Neural progenitor cell (in vitro differentiated cells): ENCODE data around the gene SMIM3. TPM values are rescaled to one million over a fixed set of nuclear protein-coding genes. Genes with fewer than 3 reads are reported as not detected.

ENCODE experiments used
- DNase-seq: peaks from one replicate; pipeline ENCODE4 v3.0.0-alpha.2; 2016; ENCODE audit warnings: low spot score
- H2AFZ ChIP-seq: fragments of 200-600 bp; sonication (generic); replicated peaks from 2 replicates; pipeline ENCODE4 v1.6.1; 2016; ENCODE audit warnings: antibody characterized with exemption
- H3F3A ChIP-seq: fragments of 200-600 bp; sonication (generic); 2 replicates; pipeline ENCODE4 v1.6.1; 2016; ENCODE audit warnings: antibody characterized with exemption, low read depth
- H3K27ac ChIP-seq: fragments of 200-600 bp; sonication (generic); 2 replicates; pipeline ENCODE4 v1.5.1; 2016; ENCODE audit warnings: mild to moderate bottlenecking
- H3K27me3 ChIP-seq: fragments of 200-600 bp; sonication (generic); 2 replicates; pipeline ENCODE4 v1.6.1; 2016; ENCODE audit warnings: mild to moderate bottlenecking, moderate library complexity
- H3K36me3 ChIP-seq: fragments of 200-600 bp; sonication (generic); 2 replicates; pipeline ENCODE4 v1.5.1; 2016
- H3K4me1 ChIP-seq: fragments of 200-600 bp; sonication (generic); 2 replicates; pipeline ENCODE4 v1.6.1; 2016; ENCODE audit warnings: mixed run types
- H3K4me2 ChIP-seq: fragments of 200-600 bp; sonication (generic); 2 replicates; pipeline ENCODE4 v1.6.1; 2016
- H3K4me3 ChIP-seq: fragments of 200-600 bp; sonication (generic); 2 replicates; pipeline ENCODE4 v1.5.1; 2016
- H3K79me2 ChIP-seq: fragments of 200-600 bp; sonication (generic); 2 replicates; pipeline ENCODE4 v1.6.1; 2016; ENCODE audit warnings: low read depth
- H3K9ac ChIP-seq: fragments of 200-600 bp; sonication (generic); 2 replicates; pipeline ENCODE4 v1.6.1; 2016
- H3K9me3 ChIP-seq: fragments of 200-600 bp; sonication (generic); 2 replicates; pipeline ENCODE4 v1.5.1; 2016; ENCODE audit warnings: low read depth
- H4K20me1 ChIP-seq: fragments of 200-600 bp; sonication (generic); 2 replicates; pipeline ENCODE4 v1.6.1; 2016; ENCODE audit warnings: low read depth
- H3K27ac Mint-ChIP-seq: 3 replicates; pipeline ENCODE4 v1.8.0; 2021; ENCODE audit warnings: mixed read lengths
- H3K27me3 Mint-ChIP-seq: 2 replicates; pipeline ENCODE4 v1.8.0; 2022; ENCODE audit warnings: low read depth, mild to moderate bottlenecking, inconsistent platforms, moderate library complexity, mixed read lengths; ENCODE audit not compliant: insufficient read depth
- H3K36me3 Mint-ChIP-seq: 3 replicates; pipeline ENCODE4 v1.8.0; 2021; ENCODE audit warnings: mixed read lengths
- H3K4me1 Mint-ChIP-seq: 3 replicates; pipeline ENCODE4 v1.8.0; 2021; ENCODE audit warnings: mixed read lengths
- H3K4me3 Mint-ChIP-seq: 3 replicates; pipeline ENCODE4 v1.8.0; 2021; ENCODE audit warnings: mild to moderate bottlenecking, moderate library complexity, mixed read lengths
- H3K9me3 Mint-ChIP-seq: 3 replicates; pipeline ENCODE4 v1.8.0; 2020; ENCODE audit warnings: mixed read lengths
- EZH2 ChIP-seq: fragments of 200-600 bp; sonication (generic); IDR thresholded peaks from 2 replicates; pipeline ENCODE4 v1.6.1; 2017; ENCODE audit warnings: antibody characterized with exemption, mild to moderate bottlenecking, moderate library complexity
- EZH2phosphoT487 ChIP-seq: fragments of 200-600 bp; sonication (generic); IDR thresholded peaks from 2 replicates; pipeline ENCODE4 v1.6.1; 2017; ENCODE audit warnings: antibody characterized with exemption
- total RNA-seq: library from RNA; depleted of rRNA; stranded (reverse); fragments of >200 nt; gene quantifications from 2 replicates; pipeline ENCODE4 v1.2.3, GENCODE V29; 2015; ENCODE audit warnings: low replicate concordance
- TF ChIP-seq, protein P1 (sequence below): fragments of 200-600 bp; sonication (generic); IDR thresholded peaks from 2 replicates; pipeline ENCODE4 v1.5.1; 2017; ENCODE audit warnings: antibody characterized with exemption, mild to moderate bottlenecking

SMIM3 gene
- total RNA-seq, 1 donor from 2014 or later: 18.4 TPM

DNA sequence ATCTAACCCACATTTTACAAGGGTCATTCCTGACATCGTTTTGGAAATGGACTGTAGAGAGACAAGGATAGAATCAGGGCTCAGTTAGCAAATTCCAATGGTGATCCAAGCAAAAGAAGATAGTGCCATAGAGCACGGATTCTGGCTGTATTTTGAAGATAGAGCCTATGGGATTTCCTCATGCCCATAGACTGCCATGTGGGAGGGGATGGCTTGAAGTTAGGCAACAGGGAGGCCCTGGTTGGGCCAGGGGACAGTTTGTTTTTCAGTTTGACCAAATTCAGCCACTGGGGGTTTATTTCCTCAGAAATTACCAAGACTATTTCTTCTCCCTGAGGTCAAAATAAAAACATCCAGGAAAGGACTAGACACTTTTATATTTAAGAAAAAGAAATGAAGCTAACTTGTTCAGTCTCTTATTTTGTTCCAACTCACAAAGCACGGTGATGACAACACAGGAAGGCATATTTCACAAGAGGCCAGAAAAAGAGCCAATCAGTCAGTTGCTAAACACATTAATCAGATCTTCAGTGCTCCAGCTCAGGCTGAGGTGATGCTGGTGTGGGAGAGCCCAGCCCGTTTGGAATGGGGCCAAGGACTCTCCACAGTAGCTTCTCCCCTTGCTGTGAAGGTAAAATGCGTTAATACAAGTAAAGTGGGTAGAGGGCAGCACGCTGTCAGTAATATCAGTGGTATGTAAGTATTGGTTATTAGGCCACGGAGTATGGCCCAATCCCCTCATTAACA lies 15.4 kb upstream of the SMIM3 start:
- H3K27ac ChIP-seq: no peak overlapping the region
- Mint-ChIP-seq H3K27ac (no peak overlapping the region), H3K27me3 (peaks cover 3% of the 10 kb centered on the region), H3K4me1 (no peaks in the 10 kb centered on the region), H3K9me3 (peaks cover 6% of the 10 kb centered on the region), H3K4me3 (no peak overlapping the region), H3K36me3 (no peaks in the 10 kb centered on the region)
- no peak for DNase-seq
- no peaks in the 10 kb centered on the region for H3K9me3 ChIP-seq
- H2AFZ ChIP-seq: peak overlapping the region; percentile 32
- no peaks in the 10 kb centered on the region for H3K27me3 ChIP-seq
- no peaks in the 10 kb centered on the region for H4K20me1 ChIP-seq
- H3F3A ChIP-seq: peaks cover 10% of the 10 kb centered on the region
- no peak for TF ChIP-seq EZH2phosphoT487
- TF ChIP-seq EZH2: no peak
- TF ChIP-seq, protein P1, sequence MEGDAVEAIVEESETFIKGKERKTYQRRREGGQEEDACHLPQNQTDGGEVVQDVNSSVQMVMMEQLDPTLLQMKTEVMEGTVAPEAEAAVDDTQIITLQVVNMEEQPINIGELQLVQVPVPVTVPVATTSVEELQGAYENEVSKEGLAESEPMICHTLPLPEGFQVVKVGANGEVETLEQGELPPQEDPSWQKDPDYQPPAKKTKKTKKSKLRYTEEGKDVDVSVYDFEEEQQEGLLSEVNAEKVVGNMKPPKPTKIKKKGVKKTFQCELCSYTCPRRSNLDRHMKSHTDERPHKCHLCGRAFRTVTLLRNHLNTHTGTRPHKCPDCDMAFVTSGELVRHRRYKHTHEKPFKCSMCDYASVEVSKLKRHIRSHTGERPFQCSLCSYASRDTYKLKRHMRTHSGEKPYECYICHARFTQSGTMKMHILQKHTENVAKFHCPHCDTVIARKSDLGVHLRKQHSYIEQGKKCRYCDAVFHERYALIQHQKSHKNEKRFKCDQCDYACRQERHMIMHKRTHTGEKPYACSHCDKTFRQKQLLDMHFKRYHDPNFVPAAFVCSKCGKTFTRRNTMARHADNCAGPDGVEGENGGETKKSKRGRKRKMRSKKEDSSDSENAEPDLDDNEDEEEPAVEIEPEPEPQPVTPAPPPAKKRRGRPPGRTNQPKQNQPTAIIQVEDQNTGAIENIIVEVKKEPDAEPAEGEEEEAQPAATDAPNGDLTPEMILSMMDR: no peak
- H3K36me3 ChIP-seq: no peaks in the 10 kb centered on the region
- no peak overlapping the region for H3K9ac ChIP-seq
- H3K4me2 ChIP-seq: no peak overlapping the region
- peaks cover 2% of the 10 kb centered on the region for H3K79me2 ChIP-seq
- no peaks in the 10 kb centered on the region for H3K4me1 ChIP-seq
- no peak overlapping the region for H3K4me3 ChIP-seq

DNA sequence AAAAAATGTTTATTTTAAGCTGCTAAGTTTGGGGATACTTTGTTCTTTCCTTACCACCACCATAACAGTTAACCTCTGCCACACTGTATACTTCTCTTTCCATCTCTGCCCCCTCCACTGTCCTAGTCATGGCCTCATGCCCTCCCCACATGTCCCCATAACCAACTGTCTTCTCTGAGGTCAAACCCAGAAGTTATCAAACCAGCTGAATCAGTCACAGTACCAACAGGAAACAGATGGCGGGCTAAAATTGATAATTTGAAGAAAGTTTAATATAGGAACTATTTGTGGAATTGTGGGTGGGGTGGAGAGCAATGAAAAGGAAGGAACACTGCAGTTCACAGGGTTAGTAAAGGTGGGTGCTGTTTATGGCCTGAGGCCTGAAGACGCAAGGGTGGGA lies 14.0 kb upstream of the SMIM3 start:
- Mint-ChIP-seq H3K27me3 (peaks cover 3% of the 10 kb centered on the region), H3K36me3 (no peaks in the 10 kb centered on the region), H3K27ac (no peak overlapping the region), H3K4me3 (no peak overlapping the region), H3K4me1 (no peaks in the 10 kb centered on the region), H3K9me3 (peaks cover 2% of the 10 kb centered on the region)
- H3K79me2 ChIP-seq: no peaks in the 10 kb centered on the region
- H3K27ac ChIP-seq: no peak overlapping the region
- no peaks in the 10 kb centered on the region for H4K20me1 ChIP-seq
- H3K4me1 ChIP-seq: no peaks in the 10 kb centered on the region
- no peak overlapping the region for H3K4me3 ChIP-seq
- H3K9ac ChIP-seq: no peak overlapping the region
- H3F3A ChIP-seq: peaks cover under 1% of the 10 kb centered on the region
- DNase-seq: no peak
- H3K36me3 ChIP-seq: no peaks in the 10 kb centered on the region
- no peaks in the 10 kb centered on the region for H3K9me3 ChIP-seq
- no peaks in the 10 kb centered on the region for H3K27me3 ChIP-seq
- H3K4me2 ChIP-seq: no peak overlapping the region
- H2AFZ ChIP-seq: no peak overlapping the region
- TF ChIP-seq EZH2phosphoT487 (no peak), EZH2 (no peak)
- TF ChIP-seq, protein P1: no peak

DNA sequence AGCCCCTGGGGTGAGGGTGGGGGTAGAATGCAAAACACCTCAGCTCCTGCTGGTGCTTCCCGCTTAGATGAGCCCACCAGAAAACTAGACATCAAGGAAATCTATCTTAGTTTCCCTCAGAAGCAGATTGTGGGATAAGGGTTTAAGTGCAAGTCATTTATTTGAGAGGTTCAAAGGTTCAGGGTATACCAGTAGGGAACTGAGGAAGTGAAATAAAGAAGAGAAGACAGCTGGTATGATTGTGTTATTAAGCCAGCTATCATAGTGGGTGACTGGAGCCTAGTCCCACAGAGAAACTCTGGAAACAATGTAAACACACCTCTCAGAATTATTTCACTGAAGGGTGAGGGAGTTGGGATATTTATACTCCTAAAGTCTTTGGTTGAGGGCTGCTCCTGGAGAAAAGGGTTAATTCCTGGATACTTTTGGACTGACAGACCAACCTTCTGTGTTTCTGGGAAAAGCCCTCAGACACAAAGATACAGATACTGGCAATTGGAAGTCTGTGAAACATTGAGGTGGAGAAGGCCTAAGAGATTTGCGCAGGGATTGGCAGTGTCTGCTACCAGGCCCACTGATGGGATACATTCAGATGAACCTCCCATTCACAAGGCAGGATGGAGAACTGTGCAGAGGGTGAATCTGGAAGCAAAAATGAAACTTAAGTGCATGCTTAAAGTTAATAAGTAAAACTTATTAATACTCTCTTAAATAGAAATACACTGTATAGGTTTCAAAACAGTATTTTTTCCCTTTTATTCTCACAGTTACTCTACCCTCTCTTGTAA lies 13.4 kb upstream of the SMIM3 start:
- H3F3A ChIP-seq: no peaks in the 10 kb centered on the region
- Mint-ChIP-seq H3K27ac (no peak overlapping the region), H3K4me3 (no peak overlapping the region), H3K4me1 (no peaks in the 10 kb centered on the region), H3K9me3 (no peaks in the 10 kb centered on the region), H3K27me3 (peaks cover 3% of the 10 kb centered on the region), H3K36me3 (no peaks in the 10 kb centered on the region)
- no peaks in the 10 kb centered on the region for H3K4me1 ChIP-seq
- H2AFZ ChIP-seq: no peak overlapping the region
- no peaks in the 10 kb centered on the region for H3K27me3 ChIP-seq
- TF ChIP-seq, protein P1: no peak
- TF ChIP-seq EZH2: no peak
- TF ChIP-seq EZH2phosphoT487: no peak
- H3K27ac ChIP-seq: no peak overlapping the region
- H3K9ac ChIP-seq: no peak overlapping the region
- H3K4me3 ChIP-seq: no peak overlapping the region
- H3K79me2 ChIP-seq: no peaks in the 10 kb centered on the region
- H3K4me2 ChIP-seq: no peak overlapping the region
- H4K20me1 ChIP-seq: no peaks in the 10 kb centered on the region
- H3K36me3 ChIP-seq: no peaks in the 10 kb centered on the region
- no peak for DNase-seq
- no peaks in the 10 kb centered on the region for H3K9me3 ChIP-seq
